Liver (tissue), 9 donors: ENCODE measurements around the gene IYD. TPM values are rescaled to one million over a fixed set of nuclear protein-coding genes. Genes with fewer than 3 reads are reported as not detected.

Experiments
- DNase-seq: peaks from one replicate; pipeline ENCODE4 v3.0.0-alpha.2; 2017; ENCODE audit warnings: low spot score
- H3K27ac ChIP-seq, 2 donors: one replicate each; pipeline ENCODE4 v1.7.0; 2013; ENCODE audit warnings: inconsistent platforms in 2 of 2, low read length in 2 of 2, control low read depth in 1 of 2, low read depth in 1 of 2, mild to moderate bottlenecking in 1 of 2
- H3K27me3 ChIP-seq, 4 donors: one replicate each; pipeline versions ENCODE4 v1.6.1 to v1.7.0; 2013; ENCODE audit warnings: low read length in 3 of 4, inconsistent platforms in 1 of 4, mild to moderate bottlenecking in 1 of 4, moderate library complexity in 1 of 4; ENCODE audit not compliant: control insufficient read depth in 4 of 4, insufficient read depth in 4 of 4
- H3K36me3 ChIP-seq, 4 donors: one replicate each; pipeline versions ENCODE4 v1.6.1 to v1.7.0; 2013; ENCODE audit warnings: low read length in 3 of 4, mild to moderate bottlenecking in 3 of 4, low read depth in 1 of 4, moderate library complexity in 1 of 4; ENCODE audit not compliant: control insufficient read depth in 4 of 4, insufficient read depth in 3 of 4
- H3K4me1 ChIP-seq, 4 donors: one replicate each; pipeline versions ENCODE4 v1.6.1 to v1.7.0; 2013; ENCODE audit warnings: low read length in 3 of 4, mild to moderate bottlenecking in 3 of 4, moderate library complexity in 1 of 4; ENCODE audit not compliant: control insufficient read depth in 4 of 4, insufficient read depth in 4 of 4
- H3K4me3 ChIP-seq, 3 donors: one replicate each; pipeline versions ENCODE4 v1.6.1 to v1.7.0; 2013; ENCODE audit warnings: low read length in 3 of 3, control low read depth in 1 of 3, low read depth in 1 of 3, mild to moderate bottlenecking in 1 of 3
- H3K9ac ChIP-seq, 2 donors: one replicate each; pipeline ENCODE4 v1.7.0; 2013; ENCODE audit warnings: low read length in 2 of 2, mild to moderate bottlenecking in 2 of 2, moderate library complexity in 2 of 2, control low read depth in 1 of 2, low read depth in 1 of 2
- H3K9me3 ChIP-seq, 4 donors: one replicate each; pipeline versions ENCODE4 v1.6.1 to v1.7.0; 2013; ENCODE audit warnings: low read length in 3 of 4; ENCODE audit not compliant: control insufficient read depth in 4 of 4
- EGR1 ChIP-seq, 2 donors: IDR thresholded peaks; 2 replicates each; pipeline ENCODE4 v1.6.1; 2016 to 2018; ENCODE audit warnings: antibody characterized with exemption in 2 of 2, low read depth in 2 of 2
- FOXA1 ChIP-seq: IDR thresholded peaks from 2 replicates; pipeline ENCODE4 v1.6.1; 2016; ENCODE audit warnings: antibody characterized with exemption
- FOXA2 ChIP-seq: IDR thresholded peaks from 2 replicates; pipeline ENCODE4 v1.6.1; 2016; ENCODE audit warnings: antibody characterized with exemption
- GABPA ChIP-seq, 2 donors: IDR thresholded peaks in 1 of 2; conservative IDR thresholded peaks in 1 of 2; 2 replicates each; pipeline ENCODE4 v1.6.1; 2016; ENCODE audit warnings: antibody characterized with exemption in 2 of 2, mild to moderate bottlenecking in 1 of 2, moderate library complexity in 1 of 2
- HNF4A ChIP-seq, 2 donors: conservative IDR thresholded peaks; 2 replicates each; pipeline ENCODE4 v1.6.1; 2016; ENCODE audit warnings: antibody characterized with exemption in 2 of 2, mild to moderate bottlenecking in 2 of 2
- HNF4G ChIP-seq: IDR thresholded peaks from 2 replicates; pipeline ENCODE4 v1.6.1; 2016; ENCODE audit warnings: antibody characterized with exemption
- JUND ChIP-seq, 2 donors: IDR thresholded peaks; 2 replicates each; pipeline ENCODE4 v1.6.1; 2016; ENCODE audit warnings: antibody characterized with exemption in 2 of 2
- NR2F2 ChIP-seq: IDR thresholded peaks from 2 replicates; pipeline ENCODE4 v1.6.1; 2016; ENCODE audit warnings: antibody characterized with exemption
- RAD21 ChIP-seq, 2 donors: IDR thresholded peaks; 2 replicates each; pipeline ENCODE4 v1.6.1; 2016; ENCODE audit warnings: antibody characterized with exemption in 2 of 2, mild to moderate bottlenecking in 2 of 2
- RXRA ChIP-seq, 2 donors: IDR thresholded peaks; 2 replicates each; pipeline ENCODE4 v1.6.1; 2017 to 2018; ENCODE audit warnings: antibody characterized with exemption in 2 of 2, mild to moderate bottlenecking in 1 of 2
- SP1 ChIP-seq: IDR thresholded peaks from 2 replicates; pipeline ENCODE4 v1.6.1; 2018; ENCODE audit warnings: antibody characterized with exemption, mild to moderate bottlenecking
- TAF1 ChIP-seq: conservative IDR thresholded peaks from 2 replicates; pipeline ENCODE4 v1.6.1; 2016; ENCODE audit warnings: antibody characterized with exemption, mild to moderate bottlenecking
- YY1 ChIP-seq: IDR thresholded peaks from 2 replicates; pipeline ENCODE4 v1.6.1; 2016; ENCODE audit warnings: antibody characterized with exemption, mild to moderate bottlenecking
- WGBS: extraction: QIAGEN DNeasy Blood & Tissue Kit; methylation state at CpG from one replicate; pipeline ENCODE4 v1.1.7; 2013; 5-methylcytosine and 5-hydroxymethylcytosine counted together
- polyA plus RNA-seq, 2 donors: library from polyadenylated mRNA; stranded (reverse) in 1 of 2; unstranded in 1 of 2; fragments of 200-250 nt in 1 of 2; fragments of >200 nt in 1 of 2; fragmentation: Nextera tagmentation in 1 of 2; extraction: Ambion mirVana in 1 of 2; gene quantifications; one replicate each; pipeline versions ENCODE4 v1.2.1 to v1.2.3, GENCODE V29; 2013 to 2015
- total RNA-seq, 2 donors: library from RNA; depleted of rRNA; stranded (reverse); fragments of >200 nt; gene quantifications; one replicate each; pipeline ENCODE4 v1.2.3, GENCODE V29; 2014
- TF ChIP-seq, protein P1 (sequence below): IDR thresholded peaks from 2 replicates; pipeline ENCODE4 v1.6.1; 2016; ENCODE audit warnings: antibody characterized with exemption
- TF ChIP-seq, protein P2 (sequence below): fragments of 150-350 bp; IDR thresholded peaks from 2 replicates; pipeline ENCODE4 v1.5.1; 2017; ENCODE audit warnings: improper control_type of control experiment, low read depth, low read length; ENCODE audit not compliant: missing input control
- TF ChIP-seq, protein P3 (sequence below): IDR thresholded peaks from 2 replicates; pipeline ENCODE4 v1.6.1; 2016; ENCODE audit warnings: antibody characterized with exemption, mild to moderate bottlenecking
- TF ChIP-seq, protein P4 (sequence below): IDR thresholded peaks from 2 replicates; pipeline ENCODE4 v1.6.1; 2016; ENCODE audit warnings: antibody characterized with exemption
- TF ChIP-seq, protein P5 (sequence below): IDR thresholded peaks from 2 replicates; pipeline ENCODE4 v1.6.1; 2016; ENCODE audit warnings: antibody characterized with exemption
- donor health status: healthy.
- donor health status: healthy.
- donor health status: healthy.
- donor health status: healthy.
- donor health status: healthy.

IYD gene
- total and polyA plus RNA-seq, 4 donors = 1.6 to 6.2 (median 2.6) TPM

DNA sequence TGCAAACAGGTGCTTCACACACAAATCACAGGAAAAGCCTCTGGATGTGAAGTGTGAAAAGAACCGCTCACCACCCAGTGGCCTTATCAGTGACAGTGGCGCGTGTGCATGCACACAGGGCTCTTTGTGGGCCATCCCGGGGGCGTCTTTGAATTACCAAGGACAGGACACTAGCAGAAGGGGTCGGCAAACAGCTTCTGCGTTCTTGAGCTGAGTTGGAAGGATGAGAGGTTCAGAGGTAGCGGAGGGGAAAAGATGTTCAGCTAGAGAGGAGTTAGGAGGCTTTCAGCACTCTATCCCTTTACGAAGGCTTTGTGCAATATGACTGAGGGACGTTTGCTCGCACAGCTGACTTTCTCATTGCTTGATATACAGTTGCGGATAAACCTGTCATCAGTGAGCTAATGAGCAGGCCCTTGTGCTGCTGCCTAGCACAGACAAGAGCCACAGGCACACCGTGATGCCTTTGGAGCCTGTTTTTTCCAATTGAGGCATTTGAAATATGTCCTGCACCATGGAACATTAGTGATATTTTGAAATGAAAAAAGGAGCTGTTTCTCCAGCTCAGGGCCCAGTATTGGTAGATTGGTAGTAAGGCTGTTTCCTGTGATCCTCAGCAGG lies 83.1 kb downstream of the IYD start:
- TF ChIP-seq RAD21 (IDR thresholded peaks at IDR 0.05) (no peak), FOXA2 (no peak), YY1 (no peak), GABPA (IDR thresholded peaks at IDR 0.05 in 1 of 2, conservative IDR thresholded peaks at IDR 0.05 in 1 of 2) (no peak), FOXA1 (no peak), HNF4A (conservative IDR thresholded peaks at IDR 0.05) (no peak), RXRA (IDR thresholded peaks at IDR 0.05) (no peak), SP1 (no peak), NR2F2 (no peak), EGR1 (IDR thresholded peaks at IDR 0.05; ENCODE audit: low read depth in 2 of 2) (no peak), JUND (IDR thresholded peaks at IDR 0.05) (no peak), HNF4G (no peak), TAF1 (no peak)
- TF ChIP-seq, protein P1, sequence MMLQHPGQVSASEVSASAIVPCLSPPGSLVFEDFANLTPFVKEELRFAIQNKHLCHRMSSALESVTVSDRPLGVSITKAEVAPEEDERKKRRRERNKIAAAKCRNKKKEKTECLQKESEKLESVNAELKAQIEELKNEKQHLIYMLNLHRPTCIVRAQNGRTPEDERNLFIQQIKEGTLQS = no peak
- TF ChIP-seq, protein P2, sequence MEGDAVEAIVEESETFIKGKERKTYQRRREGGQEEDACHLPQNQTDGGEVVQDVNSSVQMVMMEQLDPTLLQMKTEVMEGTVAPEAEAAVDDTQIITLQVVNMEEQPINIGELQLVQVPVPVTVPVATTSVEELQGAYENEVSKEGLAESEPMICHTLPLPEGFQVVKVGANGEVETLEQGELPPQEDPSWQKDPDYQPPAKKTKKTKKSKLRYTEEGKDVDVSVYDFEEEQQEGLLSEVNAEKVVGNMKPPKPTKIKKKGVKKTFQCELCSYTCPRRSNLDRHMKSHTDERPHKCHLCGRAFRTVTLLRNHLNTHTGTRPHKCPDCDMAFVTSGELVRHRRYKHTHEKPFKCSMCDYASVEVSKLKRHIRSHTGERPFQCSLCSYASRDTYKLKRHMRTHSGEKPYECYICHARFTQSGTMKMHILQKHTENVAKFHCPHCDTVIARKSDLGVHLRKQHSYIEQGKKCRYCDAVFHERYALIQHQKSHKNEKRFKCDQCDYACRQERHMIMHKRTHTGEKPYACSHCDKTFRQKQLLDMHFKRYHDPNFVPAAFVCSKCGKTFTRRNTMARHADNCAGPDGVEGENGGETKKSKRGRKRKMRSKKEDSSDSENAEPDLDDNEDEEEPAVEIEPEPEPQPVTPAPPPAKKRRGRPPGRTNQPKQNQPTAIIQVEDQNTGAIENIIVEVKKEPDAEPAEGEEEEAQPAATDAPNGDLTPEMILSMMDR = no peak
- TF ChIP-seq, protein P3, sequence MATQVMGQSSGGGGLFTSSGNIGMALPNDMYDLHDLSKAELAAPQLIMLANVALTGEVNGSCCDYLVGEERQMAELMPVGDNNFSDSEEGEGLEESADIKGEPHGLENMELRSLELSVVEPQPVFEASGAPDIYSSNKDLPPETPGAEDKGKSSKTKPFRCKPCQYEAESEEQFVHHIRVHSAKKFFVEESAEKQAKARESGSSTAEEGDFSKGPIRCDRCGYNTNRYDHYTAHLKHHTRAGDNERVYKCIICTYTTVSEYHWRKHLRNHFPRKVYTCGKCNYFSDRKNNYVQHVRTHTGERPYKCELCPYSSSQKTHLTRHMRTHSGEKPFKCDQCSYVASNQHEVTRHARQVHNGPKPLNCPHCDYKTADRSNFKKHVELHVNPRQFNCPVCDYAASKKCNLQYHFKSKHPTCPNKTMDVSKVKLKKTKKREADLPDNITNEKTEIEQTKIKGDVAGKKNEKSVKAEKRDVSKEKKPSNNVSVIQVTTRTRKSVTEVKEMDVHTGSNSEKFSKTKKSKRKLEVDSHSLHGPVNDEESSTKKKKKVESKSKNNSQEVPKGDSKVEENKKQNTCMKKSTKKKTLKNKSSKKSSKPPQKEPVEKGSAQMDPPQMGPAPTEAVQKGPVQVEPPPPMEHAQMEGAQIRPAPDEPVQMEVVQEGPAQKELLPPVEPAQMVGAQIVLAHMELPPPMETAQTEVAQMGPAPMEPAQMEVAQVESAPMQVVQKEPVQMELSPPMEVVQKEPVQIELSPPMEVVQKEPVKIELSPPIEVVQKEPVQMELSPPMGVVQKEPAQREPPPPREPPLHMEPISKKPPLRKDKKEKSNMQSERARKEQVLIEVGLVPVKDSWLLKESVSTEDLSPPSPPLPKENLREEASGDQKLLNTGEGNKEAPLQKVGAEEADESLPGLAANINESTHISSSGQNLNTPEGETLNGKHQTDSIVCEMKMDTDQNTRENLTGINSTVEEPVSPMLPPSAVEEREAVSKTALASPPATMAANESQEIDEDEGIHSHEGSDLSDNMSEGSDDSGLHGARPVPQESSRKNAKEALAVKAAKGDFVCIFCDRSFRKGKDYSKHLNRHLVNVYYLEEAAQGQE = no peak
- TF ChIP-seq, protein P4, sequence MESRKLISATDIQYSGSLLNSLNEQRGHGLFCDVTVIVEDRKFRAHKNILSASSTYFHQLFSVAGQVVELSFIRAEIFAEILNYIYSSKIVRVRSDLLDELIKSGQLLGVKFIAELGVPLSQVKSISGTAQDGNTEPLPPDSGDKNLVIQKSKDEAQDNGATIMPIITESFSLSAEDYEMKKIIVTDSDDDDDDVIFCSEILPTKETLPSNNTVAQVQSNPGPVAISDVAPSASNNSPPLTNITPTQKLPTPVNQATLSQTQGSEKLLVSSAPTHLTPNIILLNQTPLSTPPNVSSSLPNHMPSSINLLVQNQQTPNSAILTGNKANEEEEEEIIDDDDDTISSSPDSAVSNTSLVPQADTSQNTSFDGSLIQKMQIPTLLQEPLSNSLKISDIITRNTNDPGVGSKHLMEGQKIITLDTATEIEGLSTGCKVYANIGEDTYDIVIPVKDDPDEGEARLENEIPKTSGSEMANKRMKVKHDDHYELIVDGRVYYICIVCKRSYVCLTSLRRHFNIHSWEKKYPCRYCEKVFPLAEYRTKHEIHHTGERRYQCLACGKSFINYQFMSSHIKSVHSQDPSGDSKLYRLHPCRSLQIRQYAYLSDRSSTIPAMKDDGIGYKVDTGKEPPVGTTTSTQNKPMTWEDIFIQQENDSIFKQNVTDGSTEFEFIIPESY = no peak
- TF ChIP-seq, protein P5, sequence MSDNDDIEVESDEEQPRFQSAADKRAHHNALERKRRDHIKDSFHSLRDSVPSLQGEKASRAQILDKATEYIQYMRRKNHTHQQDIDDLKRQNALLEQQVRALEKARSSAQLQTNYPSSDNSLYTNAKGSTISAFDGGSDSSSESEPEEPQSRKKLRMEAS = no peak
- H3K9ac ChIP-seq = no peak overlapping the region
- no peak for DNase-seq
- peaks cover 0 to 3% (median 2%) of the 10 kb centered on the region in 4 donors for H3K4me1 ChIP-seq
- H3K27ac ChIP-seq = peak overlapping the region in 1 of 2 donors; percentile 24
- 90% methylated on average over 13 of the region's 13 CpGs for WGBS
- no peaks in the 10 kb centered on the region for H3K36me3 ChIP-seq
- no peak overlapping the region for H3K4me3 ChIP-seq
- no peaks in the 10 kb centered on the region for H3K27me3 ChIP-seq
- H3K9me3 ChIP-seq = no peaks in the 10 kb centered on the region
